ENCODE measurements around the gene RUBCN.
"Not testable (repeated sequence)": the region's sequence is repeated elsewhere in the genome, so short reads cannot be mapped to it uniquely, and the experiment has no call there.

DNA sequence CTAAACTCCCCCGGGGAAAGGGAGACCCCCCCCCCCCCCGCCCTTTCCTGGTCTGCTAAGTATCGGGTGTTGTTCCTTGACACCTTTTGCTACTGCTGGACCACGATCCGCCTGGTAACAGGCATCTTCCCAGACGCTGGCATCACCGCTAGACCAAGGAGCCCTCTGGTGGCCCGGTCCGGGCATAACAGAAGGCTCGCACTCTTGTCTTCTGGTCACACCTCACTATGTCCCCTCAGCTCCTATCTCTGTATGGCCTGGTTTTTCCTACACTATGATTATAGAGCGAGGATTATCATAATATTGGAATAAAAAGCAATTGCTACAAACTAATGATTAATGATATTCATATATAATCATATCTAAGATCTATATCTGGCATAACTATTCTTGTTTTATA lies 104.7 kb downstream of the RUBCN start:
- TF ChIP-seq, protein P1, sequence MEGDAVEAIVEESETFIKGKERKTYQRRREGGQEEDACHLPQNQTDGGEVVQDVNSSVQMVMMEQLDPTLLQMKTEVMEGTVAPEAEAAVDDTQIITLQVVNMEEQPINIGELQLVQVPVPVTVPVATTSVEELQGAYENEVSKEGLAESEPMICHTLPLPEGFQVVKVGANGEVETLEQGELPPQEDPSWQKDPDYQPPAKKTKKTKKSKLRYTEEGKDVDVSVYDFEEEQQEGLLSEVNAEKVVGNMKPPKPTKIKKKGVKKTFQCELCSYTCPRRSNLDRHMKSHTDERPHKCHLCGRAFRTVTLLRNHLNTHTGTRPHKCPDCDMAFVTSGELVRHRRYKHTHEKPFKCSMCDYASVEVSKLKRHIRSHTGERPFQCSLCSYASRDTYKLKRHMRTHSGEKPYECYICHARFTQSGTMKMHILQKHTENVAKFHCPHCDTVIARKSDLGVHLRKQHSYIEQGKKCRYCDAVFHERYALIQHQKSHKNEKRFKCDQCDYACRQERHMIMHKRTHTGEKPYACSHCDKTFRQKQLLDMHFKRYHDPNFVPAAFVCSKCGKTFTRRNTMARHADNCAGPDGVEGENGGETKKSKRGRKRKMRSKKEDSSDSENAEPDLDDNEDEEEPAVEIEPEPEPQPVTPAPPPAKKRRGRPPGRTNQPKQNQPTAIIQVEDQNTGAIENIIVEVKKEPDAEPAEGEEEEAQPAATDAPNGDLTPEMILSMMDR (conservative IDR thresholded peaks at IDR 0.05; ENCODE audit: low read length): peak; percentile 22; the same call in 1 of the 2 replicates
- not testable (repeated sequence) for TF ChIP-seq EZH2phosphoT487 (IDR thresholded peaks at IDR 0.05; ENCODE audit: borderline replicate concordance, low read depth, low read length)
